H1 (cell line): ENCODE measurements around the gene FANCD2OS. TPM values are rescaled to one million over a fixed set of nuclear protein-coding genes. Genes with fewer than 3 reads are reported as not detected.

Experiments used
- CTCF ChIA-PET: fragments of 300-600 bp; sonication (Branson Sonifier 250); formaldehyde crosslinking; loops from one replicate; lab custom pipeline; 2021; ENCODE audit not compliant: partially characterized antibody; lab: Charles Lee
- POLR2A ChIA-PET: fragments of 300-600 bp; sonication (Branson Sonifier 250); formaldehyde crosslinking; loops from one replicate; lab custom pipeline; 2021; ENCODE audit warnings: inconsistent platforms; ENCODE audit not compliant: partially characterized antibody; lab: Charles Lee
- DNase-seq, 2 experiments: peaks; one replicate each; pipeline versions ENCODE4 v3.0.0 to v3.0.0-alpha.2; 2010 to 2022; ENCODE audit warnings: low spot score in 2 of 2, low read depth in 1 of 2, mixed read lengths in 1 of 2
- FAIRE-seq: peaks from 2 replicates; lab custom pipeline; 2011; peaks lifted over from hg19 to GRCh38; lab: Jason Lieb, UNC
- H2AFZ ChIP-seq: 2 replicates; pipeline ENCODE4 v1.8.1; 2012; ENCODE audit warnings: low read length, inconsistent platforms
- H2AK5ac ChIP-seq: 2 replicates; pipeline ENCODE4 v1.6.1; 2013; ENCODE audit warnings: low read depth, low read length
- H2BK120ac ChIP-seq: replicated peaks from 2 replicates; pipeline ENCODE3; 2013; ENCODE audit warnings: low read depth, low read length, inconsistent platforms
- H2BK12ac ChIP-seq: 2 replicates; pipeline ENCODE4 v1.6.1; 2013; ENCODE audit warnings: low read depth, low read length
- H2BK15ac ChIP-seq: 2 replicates; pipeline ENCODE4 v1.6.1; 2013; ENCODE audit warnings: low read length
- H2BK20ac ChIP-seq: 2 replicates; pipeline ENCODE4 v1.6.1; 2013; ENCODE audit warnings: low read length
- H2BK5ac ChIP-seq: 2 replicates; pipeline ENCODE4 v1.6.1; 2013; ENCODE audit warnings: low read depth, low read length
- H3K14ac ChIP-seq: 2 replicates; pipeline ENCODE4 v1.6.1; 2013; ENCODE audit warnings: inconsistent platforms; ENCODE audit not compliant: insufficient read length
- H3K18ac ChIP-seq: 2 replicates; pipeline ENCODE4 v1.6.1; 2013; ENCODE audit warnings: low read length; ENCODE audit errors: extremely low read depth
- H3K23ac ChIP-seq: 2 replicates; pipeline ENCODE4 v1.6.1; 2013; ENCODE audit warnings: inconsistent platforms; ENCODE audit not compliant: insufficient read length
- H3K23me2 ChIP-seq: 2 replicates; pipeline ENCODE4 v1.6.1; 2013; ENCODE audit warnings: low read depth, low read length
- H3K27ac ChIP-seq: 2 replicates; pipeline ENCODE4 v1.6.1; 2011; ENCODE audit warnings: low read depth, low read length, inconsistent platforms
- H3K27me3 ChIP-seq, 4 experiments: replicated peaks in 1 of 4; 1 replicate in 1 of 4; 2 replicates in 3 of 4; pipeline versions ENCODE4 v1.6.1 to v1.8.1; 2011 to 2013; ENCODE audit warnings: low read length in 3 of 4, mild to moderate bottlenecking in 3 of 4, inconsistent platforms in 2 of 4, mixed read lengths in 2 of 4, moderate library complexity in 1 of 4; ENCODE audit not compliant: control insufficient read depth in 3 of 4, insufficient read depth in 3 of 4; ENCODE audit errors: extremely low read depth in 1 of 4
- H3K36me3 ChIP-seq, 4 experiments: 2 replicates each; pipeline versions ENCODE4 v1.6.1 to v1.8.1; 2011 to 2013; ENCODE audit warnings: mild to moderate bottlenecking in 4 of 4, low read length in 3 of 4, moderate library complexity in 2 of 4, control low read depth in 1 of 4, inconsistent platforms in 1 of 4; ENCODE audit not compliant: insufficient read depth in 4 of 4, control insufficient read depth in 2 of 4
- H3K4ac ChIP-seq: replicated peaks from 2 replicates; pipeline ENCODE3; 2013; ENCODE audit warnings: low read length, low read depth, mixed read lengths, inconsistent platforms; ENCODE audit not compliant: insufficient read length
- H3K4me1 ChIP-seq, 4 experiments: replicated peaks in 1 of 4; 1 replicate in 1 of 4; 2 replicates in 3 of 4; pipeline versions ENCODE4 v1.6.1 to v1.8.1; 2011 to 2013; ENCODE audit warnings: low read length in 3 of 4, inconsistent platforms in 2 of 4, mixed read lengths in 1 of 4; ENCODE audit not compliant: insufficient read depth in 4 of 4, control insufficient read depth in 3 of 4
- H3K4me2 ChIP-seq, 2 experiments: 2 replicates each; pipeline versions ENCODE4 v1.6.1 to v1.8.1; 2011 to 2013; ENCODE audit warnings: low read depth in 2 of 2, low read length in 2 of 2, control low read depth in 1 of 2, inconsistent platforms in 1 of 2, mild to moderate bottlenecking in 1 of 2; ENCODE audit not compliant: insufficient read depth in 1 of 2
- H3K4me3 ChIP-seq, 4 experiments: fragments of 200-600, 300-600 bp in 1 of 4; sonication (generic), shearing (Covaris generic), sonication (Bioruptor Twin) in 1 of 4; 2 replicates each; pipeline versions ENCODE4 v1.5.1 to v1.8.1; 2011 to 2016; ENCODE audit warnings: low read length in 4 of 4, low read depth in 3 of 4, control low read depth in 2 of 4, inconsistent platforms in 2 of 4, mild to moderate bottlenecking in 2 of 4, mixed read lengths in 1 of 4, moderate library complexity in 1 of 4; ENCODE audit not compliant: insufficient read depth in 2 of 4; ENCODE audit errors: extremely low read depth in 1 of 4
- H3K56ac ChIP-seq: replicated peaks from 2 replicates; pipeline ENCODE3; 2013; ENCODE audit warnings: low read depth, mild to moderate bottlenecking, mixed read lengths, low read length, inconsistent platforms; ENCODE audit not compliant: insufficient read length
- H3K79me1 ChIP-seq: 2 replicates; pipeline ENCODE4 v1.6.1; 2013; ENCODE audit warnings: low read depth, low read length, control low read depth
- H3K79me2 ChIP-seq, 2 experiments: 2 replicates each; pipeline versions ENCODE4 v1.6.1 to v1.8.1; 2012 to 2013; ENCODE audit warnings: low read length in 2 of 2, mild to moderate bottlenecking in 2 of 2, inconsistent platforms in 1 of 2; ENCODE audit not compliant: insufficient read depth in 2 of 2, control insufficient read depth in 1 of 2
- H3K9ac ChIP-seq, 4 experiments: replicated peaks in 1 of 4; 1 replicate in 1 of 4; 2 replicates in 3 of 4; pipeline versions ENCODE4 v1.6.1 to v1.8.1; 2011 to 2013; ENCODE audit warnings: low read depth in 3 of 4, low read length in 3 of 4, control low read depth in 2 of 4, mild to moderate bottlenecking in 2 of 4, moderate library complexity in 2 of 4, inconsistent platforms in 1 of 4; ENCODE audit errors: extremely low read depth in 1 of 4
- H3K9me3 ChIP-seq, 2 experiments: 2 replicates each; pipeline versions ENCODE4 v1.6.1 to v1.8.1; 2012 to 2013; ENCODE audit warnings: mild to moderate bottlenecking in 2 of 2, moderate library complexity in 2 of 2, control low read depth in 1 of 2, inconsistent platforms in 1 of 2, low read depth in 1 of 2, low read length in 1 of 2, mixed read lengths in 1 of 2; ENCODE audit not compliant: insufficient read depth in 2 of 2
- H4K20me1 ChIP-seq, 2 experiments: replicated peaks in 1 of 2; 2 replicates each; pipeline versions ENCODE3 to v1.8.1; 2011 to 2013; ENCODE audit warnings: inconsistent platforms in 2 of 2, low read length in 2 of 2, mild to moderate bottlenecking in 1 of 2; ENCODE audit not compliant: insufficient read depth in 2 of 2, control insufficient read depth in 1 of 2
- H4K5ac ChIP-seq: 2 replicates; pipeline ENCODE4 v1.6.1; 2013; ENCODE audit warnings: low read length, low read depth, mixed read lengths, inconsistent platforms; ENCODE audit not compliant: insufficient read length
- H4K8ac ChIP-seq: 2 replicates; pipeline ENCODE4 v1.8.0; 2013; ENCODE audit warnings: mild to moderate bottlenecking, moderate library complexity, low read length, inconsistent platforms; ENCODE audit not compliant: insufficient read depth; ENCODE audit errors: extremely low read depth
- H4K91ac ChIP-seq: replicated peaks from 2 replicates; pipeline ENCODE3; 2013; ENCODE audit warnings: low read length, mixed read lengths, inconsistent platforms; ENCODE audit not compliant: insufficient read length
- BACH1 ChIP-seq: IDR thresholded peaks from 2 replicates; pipeline ENCODE4 v1.6.1; 2012; ENCODE audit warnings: low read length, improper control_type of control experiment
- SAP30 ChIP-seq: fragments of 300-600 bp; sonication (generic); IDR thresholded peaks from 2 replicates; pipeline ENCODE4 v1.7.1; 2012; ENCODE audit warnings: low read length, moderate library complexity, mild to moderate bottlenecking, inconsistent platforms; ENCODE audit not compliant: insufficient read depth, insufficient replicate concordance
- WGBS, 2 experiments: shearing (Covaris generic) in 1 of 2; methylation state at CpG; one replicate each; pipeline versions ENCODE4 v1.1.6 to v1.1.7; 2013 to 2015; ENCODE audit warnings: low lambda C conversion rate in 2 of 2, mixed read lengths in 2 of 2, inconsistent platforms in 1 of 2, low coverage in 1 of 2, missing lambda C conversion rate in 1 of 2; ENCODE audit not compliant: insufficient replicate concordance in 2 of 2, insufficient coverage in 1 of 2, insufficient read length in 1 of 2; ENCODE audit errors: extremely low coverage in 1 of 2, missing lambda C conversion rate in 1 of 2; 5-methylcytosine and 5-hydroxymethylcytosine counted together
- polyA plus RNA-seq, 7 experiments: library from polyadenylated mRNA; depleted of rRNA in 3 of 7; stranded (reverse) in 5 of 7; unstranded in 2 of 7; fragments of >200 nt in 5 of 7; fragments of 200-250 nt in 2 of 7; gene quantifications; 1 replicate in 5 of 7; 2 replicates in 1 of 7; 4 replicates in 1 of 7; pipeline versions ENCODE4 v1.2.1 to v1.2.3, GENCODE V29; 2011 to 2013; ENCODE audit warnings: missing spikeins in 2 of 7, mixed read lengths in 2 of 7
- total RNA-seq: library from RNA; stranded (reverse); fragmentation: NEBNext Ultra II Directional; extraction: Animal tissue kit (Norgen Biotek cat#: 25700); gene quantifications from 2 replicates; pipeline ENCODE4 v1.2.1, GENCODE V29; 2021

The FANCD2OS gene
- total and polyA plus RNA-seq, 2 of the 8 experiments (the other 6 are each of a cell fraction or from before 2014, with no cell fraction given) = not detected

DNA sequence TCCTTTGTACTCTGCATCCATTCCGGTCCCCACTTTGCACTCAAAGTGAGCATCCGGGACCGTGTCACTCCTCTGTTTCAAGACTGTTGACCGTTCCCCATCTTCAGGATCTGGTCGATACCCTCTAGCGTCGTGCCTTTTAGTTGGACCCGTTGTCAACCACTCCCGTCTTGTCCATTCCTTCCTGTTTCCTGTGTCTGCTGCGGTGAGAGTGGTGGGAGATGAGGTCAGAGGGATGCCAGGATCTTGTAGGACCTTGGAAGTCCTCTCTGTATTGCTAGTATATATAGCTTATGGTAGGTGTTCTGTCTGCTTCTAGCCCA, 8.0 kb upstream of the FANCD2OS start:
- no peak overlapping the region for H3K4ac ChIP-seq
- no peaks in the 10 kb centered on the region for H3K27me3 ChIP-seq
- no peak overlapping the region for H3K14ac ChIP-seq
- ChIA-PET CTCF (interaction anchor here (1.2 to 1.5 kb wide), 3 partner anchors 12 to 107 kb away, joined by 3 to 4 read pairs (median 4); no protein-coding TSS in a partner anchor), POLR2A (interaction anchor here (1.0 to 1.4 kb wide), 3 partner anchors 9 to 25 kb away, joined by 3 to 4 read pairs (median 3); partner anchors contain the start of gene VHL)
- H3K36me3 ChIP-seq = peaks cover 0 to 6% (median 2%) of the 10 kb centered on the region in 4 experiments; a peak in 2 of 8 replicates
- no peak for TF ChIP-seq BACH1
- TF ChIP-seq SAP30 = peak; percentile 25
- peak overlapping the region; percentile 50; the same call in 1 of the 2 replicates for H2BK12ac ChIP-seq
- H2BK20ac ChIP-seq = no peak overlapping the region
- H3K9ac ChIP-seq = peak overlapping the region in 3 of 4 experiments; percentile 72 to 92 (median 74); a peak in 6 of 7 replicates
- no peaks in the 10 kb centered on the region for H3K9me3 ChIP-seq
- H2BK15ac ChIP-seq = no peak overlapping the region
- peak overlapping the region; percentile 85 to 99 (median 96) for H3K4me3 ChIP-seq
- H4K5ac ChIP-seq = no peak overlapping the region
- H4K8ac ChIP-seq = no peak overlapping the region
- peaks cover 9% of the 10 kb centered on the region for H3K23me2 ChIP-seq
- H2BK5ac ChIP-seq = peak overlapping the region; percentile 85
- H3K23ac ChIP-seq = no peak overlapping the region
- peak in 1 of 2 experiments; percentile 54 for DNase-seq
- no peak overlapping the region for H3K18ac ChIP-seq
- no peak overlapping the region for H2BK120ac ChIP-seq
- H3K4me1 ChIP-seq = peaks cover 0 to 3% (median 0%) of the 10 kb centered on the region in 4 experiments; a peak in 2 of 7 replicates
- H2AK5ac ChIP-seq = peak overlapping the region; percentile 79; the same call in 1 of the 2 replicates
- peak overlapping the region; percentile 91 to 100 for H3K4me2 ChIP-seq
- H3K27ac ChIP-seq = peak overlapping the region; percentile 58
- H4K20me1 ChIP-seq = peaks cover 0 to 7% of the 10 kb centered on the region in 2 experiments
- H4K91ac ChIP-seq = no peak overlapping the region
- H3K56ac ChIP-seq = no peak overlapping the region
- peaks cover 12% of the 10 kb centered on the region for H3K79me1 ChIP-seq
- no peak for FAIRE-seq
- peaks cover 13 to 43% of the 10 kb centered on the region in 2 experiments for H3K79me2 ChIP-seq
- H2AFZ ChIP-seq = peak overlapping the region; percentile 52
- WGBS, 2 experiments = 4% methylated on average over 10 of the region's 10 CpGs; no CpG with 5 or more reads in 1 of the 2 experiments
